EL (cell line): ENCODE results near the gene LMX1B.
"Not testable (repeated sequence)": the region's sequence is repeated elsewhere in the genome, so short reads cannot be mapped to it uniquely, and the experiment has no call there.

Experiments used
- DNase-seq: peaks from one replicate; pipeline ENCODE4 v3.0.0-alpha.2; 2016

LMX1B gene

GRCh38 chr9:126613651-126614050 is at the start of gene LMX1B:
Gene LMX1B (plus strand): TSS chr9:126613928. CDS start chr9:126614450, 522 bp downstream.
- peak; percentile 59 for DNase-seq

DNA sequence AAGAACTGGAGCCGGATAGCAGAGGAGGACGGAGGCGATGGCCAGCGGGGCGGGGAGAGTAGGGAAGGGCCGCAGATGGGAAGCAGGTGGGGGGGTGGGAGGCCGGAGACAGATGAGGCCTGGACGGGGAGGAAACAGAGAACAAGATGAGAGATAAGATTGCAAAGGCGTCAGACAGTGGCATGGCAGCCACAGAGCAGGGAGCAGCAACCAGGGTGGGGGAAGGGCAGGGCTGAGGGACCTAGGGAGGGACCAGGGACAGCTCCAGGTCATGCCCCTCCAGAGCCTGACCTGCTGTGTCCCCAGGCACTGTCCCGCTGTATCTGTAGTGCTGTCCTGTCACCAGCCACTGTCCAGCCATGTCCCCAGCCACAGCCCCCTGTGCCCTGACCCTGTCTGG is 49.6 kb upstream of the LMX1B start:
- no peak for DNase-seq

- DNase-seq: no peak
Observed at GRCh38 chr9:126564716-126565115, 49.0 kb upstream of the LMX1B start.

DNA sequence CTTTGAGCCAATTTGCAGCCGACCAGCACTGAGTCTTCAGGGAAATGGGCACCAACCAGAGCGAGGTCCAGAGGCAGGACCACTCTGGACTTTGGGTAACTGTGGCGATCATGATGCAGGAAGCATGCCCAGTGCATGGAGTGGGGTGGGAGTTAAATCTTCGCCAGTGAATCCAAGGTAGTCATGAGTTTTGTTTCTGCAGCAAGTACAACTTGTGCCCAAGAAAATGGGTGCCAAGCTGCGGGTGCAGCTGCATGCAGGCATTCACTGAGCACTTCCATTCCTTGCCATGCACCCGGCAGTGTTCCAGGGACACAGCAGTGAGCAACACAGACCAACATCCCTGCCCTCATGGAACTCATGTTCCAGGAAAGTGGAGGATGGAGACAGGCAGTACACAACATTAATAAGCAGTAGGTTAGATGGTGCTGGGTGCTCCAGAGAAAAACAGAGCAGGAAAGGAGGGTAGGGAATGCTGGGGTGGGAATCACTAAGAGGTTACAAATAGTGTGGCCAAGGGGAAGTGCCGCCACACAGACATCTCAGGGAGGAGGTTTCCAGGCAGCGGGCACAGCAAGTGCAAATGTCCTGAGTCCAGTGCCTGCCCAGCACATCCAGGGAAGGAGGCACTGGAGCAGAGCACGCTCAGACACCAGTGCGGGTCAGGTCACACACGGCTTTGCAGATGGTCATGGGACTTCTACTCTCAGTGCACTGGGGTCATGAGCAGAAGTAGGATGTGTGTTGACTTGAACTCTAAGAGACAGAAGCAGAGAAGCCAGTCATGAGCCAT is 48.2 kb upstream of the LMX1B start:
- no peak for DNase-seq

DNA sequence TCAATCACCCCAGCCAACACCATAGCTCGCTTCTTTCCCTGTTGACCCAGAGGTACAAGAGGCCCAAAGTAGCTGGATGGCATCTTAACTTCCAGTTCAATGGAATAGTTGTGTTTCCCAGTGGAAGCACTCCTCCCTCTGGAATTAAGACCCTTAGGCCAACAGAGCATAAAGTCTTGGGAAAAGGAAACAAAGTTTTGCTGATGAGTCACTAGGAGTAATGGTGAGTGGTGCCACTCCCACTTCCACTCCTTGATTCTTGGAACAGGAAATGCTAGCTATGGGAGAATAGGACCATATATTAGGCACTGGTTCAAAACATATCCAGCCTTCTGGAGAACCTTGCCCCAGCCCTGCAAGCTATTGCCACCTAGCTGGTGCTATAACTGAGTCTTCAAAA is 44.7 kb upstream of the LMX1B start:
- peak; percentile 64 for DNase-seq

DNA sequence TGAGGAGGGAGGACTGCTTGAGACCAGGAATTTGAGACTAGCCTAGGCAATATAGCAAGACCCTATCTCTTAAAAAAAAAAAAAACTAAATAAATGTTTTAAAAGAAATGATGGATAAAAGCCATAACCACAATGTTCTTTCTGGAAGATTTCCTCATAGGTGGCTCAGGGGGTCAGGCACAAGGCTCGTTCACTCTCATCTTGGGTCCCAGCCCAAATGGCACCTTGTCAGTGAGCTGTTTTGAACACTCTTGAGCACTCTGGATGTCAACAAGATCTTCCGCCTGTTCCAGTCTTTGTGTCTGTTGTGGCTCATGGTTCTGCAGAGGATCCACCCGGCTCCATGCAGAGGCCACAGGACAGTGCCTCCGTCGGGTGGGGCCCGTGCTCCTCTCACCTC is 35.7 kb upstream of the LMX1B start:
- DNase-seq: no peak

- DNase-seq: not testable (repeated sequence)
Observed at GRCh38 chr9:126580319-126580718, 33.4 kb upstream of the LMX1B start.

GRCh38 chr9:126581893-126582292 is 31.8 kb upstream of the LMX1B start:
- DNase-seq: no peak

- no peak for DNase-seq
Observed at GRCh38 chr9:126582427-126582826, 31.3 kb upstream of the LMX1B start.

- no peak for DNase-seq
Observed at GRCh38 chr9:126583144-126583760, 30.5 kb upstream of the LMX1B start.

DNA sequence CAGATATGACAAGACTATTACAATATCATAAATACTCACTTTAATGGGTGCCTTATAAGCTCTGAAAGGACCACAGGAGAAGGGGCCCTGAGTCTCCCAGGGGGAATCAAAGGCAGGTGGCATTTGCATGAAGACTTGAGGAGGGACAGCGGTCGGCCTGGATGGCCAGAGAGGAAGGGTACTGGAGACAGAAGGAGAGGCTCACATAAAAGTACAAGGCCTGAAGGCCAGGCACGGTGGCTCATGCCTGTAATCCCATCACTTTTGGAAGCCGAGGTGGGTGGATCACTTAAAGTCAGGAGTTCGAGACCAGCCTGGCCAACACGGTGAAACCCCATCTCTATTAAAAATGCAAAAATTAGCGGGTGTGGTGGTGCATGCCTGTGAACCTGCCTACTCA is 29.1 kb upstream of the LMX1B start:
- DNase-seq: no peak

GRCh38 chr9:126586236-126586635 is 27.5 kb upstream of the LMX1B start:
- DNase-seq: no peak

GRCh38 chr9:126587187-126588185 is 26.2 kb upstream of the LMX1B start:
- DNase-seq: no peak

DNA sequence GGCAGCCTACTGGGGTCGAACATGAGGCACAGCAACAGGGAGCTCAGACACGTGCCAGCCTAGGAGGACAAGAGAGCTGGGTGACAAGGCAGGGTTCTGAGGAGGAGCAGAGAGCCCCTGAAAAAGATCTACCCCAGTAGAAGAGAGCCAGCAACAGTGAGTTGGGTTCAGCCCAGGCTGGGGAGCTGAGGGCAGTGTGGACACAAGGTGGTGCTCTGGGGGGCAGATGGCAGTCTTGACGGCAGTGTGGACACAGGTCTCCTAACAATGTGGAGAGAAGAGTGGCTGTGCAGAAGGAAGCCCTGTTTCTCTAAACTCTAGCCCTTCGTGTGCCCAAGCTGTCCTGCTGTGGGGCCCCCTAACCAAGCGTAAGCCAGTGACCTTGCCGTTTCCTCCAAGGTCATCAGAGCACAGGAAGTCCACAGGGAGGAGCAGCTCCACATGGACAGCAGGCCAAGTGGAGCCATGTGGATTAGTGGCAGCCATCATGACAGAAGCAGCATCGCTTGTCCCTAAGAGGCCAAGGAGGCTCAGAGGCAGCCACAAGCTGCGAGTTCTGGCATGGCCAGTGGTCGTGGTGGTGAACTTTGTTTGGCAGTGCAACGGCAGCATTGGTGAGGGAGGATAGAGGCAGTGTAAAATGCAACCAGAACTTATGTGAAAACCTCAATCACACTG is 25.1 kb upstream of the LMX1B start:
- no peak for DNase-seq

- DNase-seq: no peak
Observed at GRCh38 chr9:126589349-126589748, 24.4 kb upstream of the LMX1B start.

- DNase-seq: peak; percentile 31
Observed at GRCh38 chr9:126591083-126591482, 22.6 kb upstream of the LMX1B start.

- no peak for DNase-seq
Observed at GRCh38 chr9:126591922-126592321, 21.8 kb upstream of the LMX1B start.

GRCh38 chr9:126592461-126592860 is 21.3 kb upstream of the LMX1B start:
- no peak for DNase-seq

DNA sequence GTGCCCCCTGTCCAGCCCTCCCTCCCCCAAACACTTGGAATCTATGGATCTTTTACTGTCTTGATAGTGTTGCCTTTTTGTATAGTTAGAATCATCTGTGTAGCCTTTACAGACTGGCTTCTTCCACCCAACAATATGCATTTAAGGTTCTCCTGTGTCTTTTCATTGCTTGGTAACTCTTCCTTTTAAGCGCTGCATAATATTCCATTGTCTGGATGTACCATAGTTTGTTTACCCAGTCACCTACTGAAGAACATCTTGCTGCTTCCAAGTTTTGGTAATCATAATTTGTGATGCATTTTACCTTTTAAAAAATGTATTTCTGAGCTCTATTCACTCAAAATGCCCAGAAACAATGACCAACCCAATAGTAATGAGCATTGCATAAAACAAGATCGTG is 17.7 kb upstream of the LMX1B start:
- no peak for DNase-seq

DNA sequence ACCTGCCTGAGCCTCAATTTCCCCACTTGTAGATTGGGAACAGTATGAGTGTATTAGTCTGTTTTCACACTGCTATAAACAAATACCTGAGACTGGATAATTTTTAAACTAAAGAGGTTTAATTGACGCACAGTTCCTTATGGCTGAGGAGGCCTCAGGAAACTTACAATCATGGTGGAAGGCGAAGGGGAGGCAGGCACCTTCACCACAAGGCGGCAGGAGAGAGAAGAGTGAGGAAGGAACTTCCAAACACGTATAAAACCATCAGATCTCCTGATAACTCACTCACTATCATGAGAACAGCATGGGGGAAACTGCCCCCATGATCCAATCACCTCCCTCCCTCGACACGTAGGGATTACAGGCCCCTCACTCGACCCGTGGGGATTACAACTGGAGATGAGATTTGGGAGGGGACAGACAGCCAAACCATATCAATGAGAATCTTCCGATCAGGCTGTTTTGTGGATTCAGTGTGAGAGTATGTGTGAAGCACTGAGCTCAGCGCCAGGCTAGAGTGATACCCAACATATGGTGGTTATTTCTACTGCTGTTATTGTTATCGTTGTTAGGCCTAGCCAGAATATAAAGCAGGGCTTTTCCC is 14.6 kb upstream of the LMX1B start:
- DNase-seq: no peak

DNA sequence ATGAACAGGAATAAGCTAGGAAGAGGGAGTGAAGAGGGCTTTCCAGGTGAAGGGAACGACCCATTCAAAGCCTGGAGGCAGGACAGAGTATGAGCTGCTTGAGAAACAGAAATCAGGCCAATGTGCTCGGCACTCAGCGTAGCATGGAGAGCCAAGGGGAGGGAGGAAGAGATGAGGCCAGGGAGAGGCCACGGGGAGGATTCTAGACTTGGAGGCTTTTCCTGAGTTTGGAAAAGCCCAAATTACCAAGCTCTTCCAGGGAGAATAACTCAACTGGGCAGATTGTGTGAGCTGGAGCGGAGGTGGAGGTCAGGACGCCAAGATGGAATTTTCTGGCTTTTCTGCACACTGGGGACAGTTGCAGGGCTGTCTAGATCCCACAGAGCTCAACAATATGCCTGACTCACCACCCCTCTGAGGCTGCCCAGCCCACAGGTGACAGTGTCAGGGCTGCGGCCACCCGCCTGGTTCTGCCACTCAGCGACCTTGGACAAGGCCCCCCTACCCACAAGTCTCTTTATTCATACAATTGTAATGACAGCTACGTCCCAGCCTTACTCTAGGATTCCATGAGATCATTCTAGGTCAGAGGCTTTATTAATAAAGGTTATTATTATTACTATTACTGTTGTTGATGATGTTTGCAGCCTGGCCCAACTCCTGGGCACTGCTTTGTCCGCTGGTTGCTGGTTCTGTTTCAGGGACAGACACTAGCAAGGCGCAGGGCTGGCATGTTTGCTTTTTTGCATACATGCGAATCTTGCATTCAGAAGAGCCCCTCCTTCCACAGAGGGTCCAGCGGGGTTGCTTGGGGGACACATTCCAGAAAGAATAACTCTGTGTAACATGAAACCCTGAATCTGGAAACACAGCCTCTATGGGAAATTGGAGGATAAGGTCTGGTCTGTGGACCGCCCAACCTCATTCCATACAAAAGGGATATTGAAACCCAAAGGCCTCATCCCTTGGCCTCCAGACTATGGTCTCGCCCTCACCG is 9.4 kb upstream of the LMX1B start:
- no peak for DNase-seq
